K562 (cell line): ENCODE data around the gene GET3. TPM values are rescaled to one million over a fixed set of nuclear protein-coding genes. Genes with fewer than 3 reads are reported as not detected.

ENCODE experiments used
- COPS2 ChIP-seq: fragments of 450-650 bp; conservative IDR thresholded peaks from 2 replicates; pipeline ENCODE4 v1.6.1; 2016; ENCODE audit warnings: mild to moderate bottlenecking, moderate library complexity
- ELK3 ChIP-seq: fragments of 450-650 bp; formaldehyde crosslinking; IDR thresholded peaks from 2 replicates; pipeline ENCODE4 v1.4.0; 2020; ENCODE audit warnings: mild to moderate bottlenecking
- FOXK2 ChIP-seq, 2 experiments: fragments of 450-650 bp; IDR thresholded peaks in 1 of 2; conservative IDR thresholded peaks in 1 of 2; 2 replicates each; pipeline ENCODE4 v1.6.1; 2016; ENCODE audit warnings: low read depth in 2 of 2, mild to moderate bottlenecking in 1 of 2
- GTF2E2 ChIP-seq: fragments of 200-800 bp; sonication (Bioruptor generic); IDR thresholded peaks from 2 replicates; pipeline ENCODE4 v1.6.1; 2016; ENCODE audit warnings: missing genetic modification characterization, missing compliant biosample characterization
- MAFF ChIP-seq: IDR thresholded peaks from 2 replicates; pipeline ENCODE4 v1.6.1; 2012; ENCODE audit warnings: low read length, improper control_type of control experiment
- MAFK ChIP-seq: IDR thresholded peaks from 2 replicates; pipeline ENCODE4 v1.6.1; 2011; ENCODE audit warnings: low read length, improper control_type of control experiment
- NFRKB ChIP-seq: fragments of 450-650 bp; IDR thresholded peaks from 2 replicates; pipeline ENCODE4 v1.6.1; 2016; ENCODE audit warnings: low read depth
- PPARD ChIP-seq: fragments of 250-450 bp; sonication (Bioruptor Pico); IDR thresholded peaks from 2 replicates; pipeline ENCODE4 v1.8.0; 2022; ENCODE audit warnings: inconsistent platforms, mild to moderate bottlenecking, moderate library complexity
- SMAD3 ChIP-seq: fragments of 450-650 bp; formaldehyde crosslinking; conservative IDR thresholded peaks from 2 replicates; pipeline ENCODE4 v1.4.0; 2020; ENCODE audit warnings: mild to moderate bottlenecking
- SNRNP70 ChIP-seq: fragments of 200-400 bp; formaldehyde crosslinking; optimal IDR thresholded peaks from 2 replicates; pipeline ENCODE3; 2017; ENCODE audit warnings: low read depth, low read length
- STAT5B ChIP-seq: fragments of 250-450 bp; sonication (Bioruptor Pico); IDR thresholded peaks from 2 replicates; pipeline ENCODE4 v1.8.0; 2021; ENCODE audit warnings: mild to moderate bottlenecking, inconsistent platforms
- ZNF124 ChIP-seq: sonication (generic); formaldehyde crosslinking; IDR thresholded peaks from 2 replicates; pipeline ENCODE4 v1.8.1; 2022; ENCODE audit warnings: missing genetic modification reagents
- ZNF165 ChIP-seq: fragments of 250-450 bp; sonication (Bioruptor Pico); IDR thresholded peaks from 2 replicates; pipeline ENCODE4 v1.4.0; 2020; ENCODE audit warnings: borderline replicate concordance
- ZNF644 ChIP-seq: fragments of 200-800 bp; sonication (Bioruptor generic); IDR thresholded peaks from 2 replicates; pipeline ENCODE4 v1.6.1; 2016; ENCODE audit warnings: low read depth, missing genetic modification characterization, missing compliant biosample characterization
- ZNF76 ChIP-seq: fragments of 250-450 bp; sonication (Bioruptor Pico); IDR thresholded peaks from 2 replicates; pipeline ENCODE4 v1.4.0; 2020; ENCODE audit warnings: mild to moderate bottlenecking, moderate library complexity, borderline replicate concordance
- polyA plus RNA-seq, 8 experiments: library from polyadenylated mRNA; depleted of rRNA in 4 of 8; stranded (reverse) in 5 of 8; unstranded in 3 of 8; fragments of >200 nt; fragmentation: Nextera tagmentation in 2 of 8; fragmentation: Illumina TruSeq in 1 of 8; extraction: Ambion mirVana in 2 of 8; extraction: Trizol in 1 of 8; gene quantifications; 2 replicates each; pipeline versions ENCODE4 v1.2.1 to v1.2.3, GENCODE V29; 2011 to 2014; ENCODE audit warnings: inconsistent platforms in 1 of 8, missing spikeins in 1 of 8
- total RNA-seq, 7 experiments: library from RNA; depleted of rRNA in 6 of 7; stranded (reverse); fragments of >200 nt in 6 of 7; fragmentation: Illumina TruSeq in 2 of 7; extraction: Trizol in 2 of 7; gene quantifications; 2 replicates each; pipeline versions ENCODE4 v1.2.1 to v1.2.3, GENCODE V29; 2011 to 2021; ENCODE audit warnings: low replicate concordance in 1 of 7
- TF ChIP-seq, protein P1 (sequence below): fragments of 450-650 bp; IDR thresholded peaks from 2 replicates; pipeline ENCODE4 v1.7.0; 2016; ENCODE audit warnings: borderline replicate concordance
- TF ChIP-seq, protein P2 (sequence below): fragments of 450-650 bp; IDR thresholded peaks from one replicate; pipeline ENCODE4 v1.6.1; 2018; ENCODE audit warnings: mild to moderate bottlenecking, moderate library complexity; ENCODE audit not compliant: partially characterized antibody
- TF ChIP-seq, protein P3 (sequence below): fragments of 250-450 bp; sonication (Bioruptor Pico); IDR thresholded peaks from 2 replicates; pipeline ENCODE4 v1.4.0; 2020

The GET3 gene
- total and polyA plus RNA-seq, 9 of the 15 experiments (the other 6 are each of a cell fraction or from before 2014, with no cell fraction given) = 8.3 to 83.5 (median 51.8) TPM

DNA sequence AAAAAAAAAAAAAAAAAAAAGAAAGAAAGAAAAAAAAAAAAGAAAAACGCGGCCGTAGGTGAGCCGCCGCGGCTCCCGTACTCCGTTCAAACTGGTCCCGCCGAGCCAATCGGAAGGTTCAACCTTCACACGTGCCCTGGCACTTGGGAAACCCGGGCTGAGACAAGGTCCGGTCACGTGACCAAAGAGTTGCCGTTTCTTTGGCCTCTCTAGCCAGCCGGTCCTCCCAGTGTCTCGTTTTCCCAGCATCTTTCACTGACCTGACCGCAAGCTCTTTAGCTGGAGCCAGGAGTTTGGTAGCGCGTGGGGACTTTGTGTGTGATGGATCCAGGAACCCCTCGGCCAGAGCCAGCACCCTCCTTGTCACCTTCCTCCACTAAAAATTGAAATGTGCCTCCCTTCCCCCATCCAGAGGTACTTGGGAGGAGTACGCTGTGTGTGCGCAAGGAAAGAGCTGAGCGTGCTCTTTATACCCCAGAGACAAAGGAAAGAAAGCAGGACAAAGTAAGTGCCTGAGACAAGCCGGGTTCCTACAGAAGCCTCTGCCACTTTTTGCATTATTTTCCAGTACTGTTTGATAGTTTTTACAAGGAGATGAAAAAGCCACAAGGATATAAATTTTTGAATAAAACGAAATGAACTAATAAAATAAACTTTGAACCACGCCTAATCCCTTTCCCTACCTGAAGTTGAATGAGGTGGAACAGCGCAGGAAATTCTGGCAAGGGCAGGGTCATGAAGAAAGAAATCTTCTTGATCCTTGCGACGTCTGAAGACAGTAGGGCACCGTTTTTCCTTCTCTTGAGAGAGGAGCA lies 14.5 kb upstream of the GET3 start (continued):
- TF ChIP-seq, protein P1, sequence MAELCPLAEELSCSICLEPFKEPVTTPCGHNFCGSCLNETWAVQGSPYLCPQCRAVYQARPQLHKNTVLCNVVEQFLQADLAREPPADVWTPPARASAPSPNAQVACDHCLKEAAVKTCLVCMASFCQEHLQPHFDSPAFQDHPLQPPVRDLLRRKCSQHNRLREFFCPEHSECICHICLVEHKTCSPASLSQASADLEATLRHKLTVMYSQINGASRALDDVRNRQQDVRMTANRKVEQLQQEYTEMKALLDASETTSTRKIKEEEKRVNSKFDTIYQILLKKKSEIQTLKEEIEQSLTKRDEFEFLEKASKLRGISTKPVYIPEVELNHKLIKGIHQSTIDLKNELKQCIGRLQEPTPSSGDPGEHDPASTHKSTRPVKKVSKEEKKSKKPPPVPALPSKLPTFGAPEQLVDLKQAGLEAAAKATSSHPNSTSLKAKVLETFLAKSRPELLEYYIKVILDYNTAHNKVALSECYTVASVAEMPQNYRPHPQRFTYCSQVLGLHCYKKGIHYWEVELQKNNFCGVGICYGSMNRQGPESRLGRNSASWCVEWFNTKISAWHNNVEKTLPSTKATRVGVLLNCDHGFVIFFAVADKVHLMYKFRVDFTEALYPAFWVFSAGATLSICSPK = no peak
- TF ChIP-seq, protein P2, sequence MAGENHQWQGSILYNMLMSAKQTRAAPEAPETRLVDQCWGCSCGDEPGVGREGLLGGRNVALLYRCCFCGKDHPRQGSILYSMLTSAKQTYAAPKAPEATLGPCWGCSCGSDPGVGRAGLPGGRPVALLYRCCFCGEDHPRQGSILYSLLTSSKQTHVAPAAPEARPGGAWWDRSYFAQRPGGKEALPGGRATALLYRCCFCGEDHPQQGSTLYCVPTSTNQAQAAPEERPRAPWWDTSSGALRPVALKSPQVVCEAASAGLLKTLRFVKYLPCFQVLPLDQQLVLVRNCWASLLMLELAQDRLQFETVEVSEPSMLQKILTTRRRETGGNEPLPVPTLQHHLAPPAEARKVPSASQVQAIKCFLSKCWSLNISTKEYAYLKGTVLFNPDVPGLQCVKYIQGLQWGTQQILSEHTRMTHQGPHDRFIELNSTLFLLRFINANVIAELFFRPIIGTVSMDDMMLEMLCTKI = no peak
- TF ChIP-seq MAFK = 0 out of 2 replicates have a peak, but pooled peaks have one; percentile 41
- peak; percentile 59; the same call in 1 of the 2 replicates for TF ChIP-seq ZNF644 (tag)
- no peak for TF ChIP-seq ELK3 (CRISPR knock-in tag)
- no peak for TF ChIP-seq ZNF124 (CRISPR knock-in tag)
- 0 out of 2 replicates have a peak, but pooled peaks have one; percentile 47 for TF ChIP-seq SMAD3 (CRISPR knock-in tag)
- TF ChIP-seq MAFF = peak; percentile 38
- no peak for TF ChIP-seq ZNF165 (CRISPR knock-in tag)
- TF ChIP-seq GTF2E2 (tag) = no peak
- TF ChIP-seq PPARD (CRISPR knock-in tag) = no peak
- peak; percentile 87 to 96 for TF ChIP-seq FOXK2 (conservative IDR thresholded peaks at IDR 0.05 in 1 of 2, IDR thresholded peaks at IDR 0.05 in 1 of 2; ENCODE audit: low read depth in 2 of 2)
- TF ChIP-seq NFRKB = no peak; the same call in none of the 2 replicates
- TF ChIP-seq, protein P3, sequence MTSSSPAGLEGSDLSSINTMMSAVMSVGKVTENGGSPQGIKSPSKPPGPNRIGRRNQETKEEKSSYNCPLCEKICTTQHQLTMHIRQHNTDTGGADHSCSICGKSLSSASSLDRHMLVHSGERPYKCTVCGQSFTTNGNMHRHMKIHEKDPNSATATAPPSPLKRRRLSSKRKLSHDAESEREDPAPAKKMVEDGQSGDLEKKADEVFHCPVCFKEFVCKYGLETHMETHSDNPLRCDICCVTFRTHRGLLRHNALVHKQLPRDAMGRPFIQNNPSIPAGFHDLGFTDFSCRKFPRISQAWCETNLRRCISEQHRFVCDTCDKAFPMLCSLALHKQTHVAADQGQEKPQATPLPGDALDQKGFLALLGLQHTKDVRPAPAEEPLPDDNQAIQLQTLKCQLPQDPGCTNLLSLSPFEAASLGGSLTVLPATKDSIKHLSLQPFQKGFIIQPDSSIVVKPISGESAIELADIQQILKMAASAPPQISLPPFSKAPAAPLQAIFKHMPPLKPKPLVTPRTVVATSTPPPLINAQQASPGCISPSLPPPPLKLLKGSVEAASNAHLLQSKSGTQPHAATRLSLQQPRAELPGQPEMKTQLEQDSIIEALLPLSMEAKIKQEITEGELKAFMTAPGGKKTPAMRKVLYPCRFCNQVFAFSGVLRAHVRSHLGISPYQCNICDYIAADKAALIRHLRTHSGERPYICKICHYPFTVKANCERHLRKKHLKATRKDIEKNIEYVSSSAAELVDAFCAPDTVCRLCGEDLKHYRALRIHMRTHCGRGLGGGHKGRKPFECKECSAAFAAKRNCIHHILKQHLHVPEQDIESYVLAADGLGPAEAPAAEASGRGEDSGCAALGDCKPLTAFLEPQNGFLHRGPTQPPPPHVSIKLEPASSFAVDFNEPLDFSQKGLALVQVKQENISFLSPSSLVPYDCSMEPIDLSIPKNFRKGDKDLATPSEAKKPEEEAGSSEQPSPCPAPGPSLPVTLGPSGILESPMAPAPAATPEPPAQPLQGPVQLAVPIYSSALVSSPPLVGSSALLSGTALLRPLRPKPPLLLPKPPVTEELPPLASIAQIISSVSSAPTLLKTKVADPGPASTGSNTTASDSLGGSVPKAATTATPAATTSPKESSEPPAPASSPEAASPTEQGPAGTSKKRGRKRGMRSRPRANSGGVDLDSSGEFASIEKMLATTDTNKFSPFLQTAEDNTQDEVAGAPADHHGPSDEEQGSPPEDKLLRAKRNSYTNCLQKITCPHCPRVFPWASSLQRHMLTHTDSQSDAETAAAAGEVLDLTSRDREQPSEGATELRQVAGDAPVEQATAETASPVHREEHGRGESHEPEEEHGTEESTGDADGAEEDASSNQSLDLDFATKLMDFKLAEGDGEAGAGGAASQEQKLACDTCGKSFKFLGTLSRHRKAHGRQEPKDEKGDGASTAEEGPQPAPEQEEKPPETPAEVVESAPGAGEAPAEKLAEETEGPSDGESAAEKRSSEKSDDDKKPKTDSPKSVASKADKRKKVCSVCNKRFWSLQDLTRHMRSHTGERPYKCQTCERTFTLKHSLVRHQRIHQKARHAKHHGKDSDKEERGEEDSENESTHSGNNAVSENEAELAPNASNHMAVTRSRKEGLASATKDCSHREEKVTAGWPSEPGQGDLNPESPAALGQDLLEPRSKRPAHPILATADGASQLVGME (CRISPR knock-in tag) = peak; percentile 80; the same call in 1 of the 2 replicates
- no peak for TF ChIP-seq COPS2
- TF ChIP-seq STAT5B (CRISPR knock-in tag) = no peak
- no peak for TF ChIP-seq ZNF76 (CRISPR knock-in tag)
- no peak for TF ChIP-seq SNRNP70
